Testis (tissue), 3 donors: ENCODE results near the gene ATOH8. TPM values are rescaled to one million over a fixed set of nuclear protein-coding genes. Genes with fewer than 3 reads are reported as not detected.

Experiments
- DNase-seq: peaks from one replicate; pipeline ENCODE4 v3.0.0-alpha.2; 2019
- H3K27ac ChIP-seq, 2 donors: fragments of 200-600 bp; sonication (generic); one replicate each; pipeline ENCODE4 v1.5.1; 2019
- H3K27me3 ChIP-seq: fragments of 200-600 bp; sonication (generic); one replicate; pipeline ENCODE4 v1.5.1; 2019
- H3K36me3 ChIP-seq: fragments of 200-600 bp; sonication (generic); one replicate; pipeline ENCODE4 v1.5.1; 2017; ENCODE audit warnings: low read depth; ENCODE audit errors: missing control alignments
- H3K4me1 ChIP-seq: fragments of 200-600 bp; sonication (generic); one replicate; pipeline ENCODE4 v1.5.1; 2019
- H3K4me3 ChIP-seq, 2 donors: fragments of 200-600 bp; sonication (generic); one replicate each; pipeline ENCODE4 v1.5.1; 2017 to 2019
- H3K9me3 ChIP-seq: fragments of 200-600 bp; sonication (generic); one replicate; pipeline ENCODE4 v1.5.1; 2017
- CTCF ChIP-seq, 3 experiments: fragments of 450-650 bp in 2 of 3; fragments of 200-600 bp in 1 of 3; sonication (generic) in 1 of 3; IDR thresholded peaks; one replicate each; pipeline ENCODE4 v1.5.1; 2016 to 2019; ENCODE audit warnings: antibody characterized with exemption in 3 of 3, mild to moderate bottlenecking in 2 of 3, moderate library complexity in 1 of 3
- POLR2A ChIP-seq: fragments of 450-650 bp; IDR thresholded peaks from one replicate; pipeline ENCODE4 v1.6.1; 2017; ENCODE audit warnings: antibody characterized with exemption, mild to moderate bottlenecking, moderate library complexity
- WGBS, 2 donors: methylation state at CpG; one replicate each; pipeline ENCODE4 v1.1.5; 2018; 5-methylcytosine and 5-hydroxymethylcytosine counted together
- intact Hi-C: fragments of 100-400 bp; cut with DNase I; formaldehyde crosslinking; loops from one replicate; pipeline ENCODE4 v1.15.1; 2023; ENCODE audit warnings: low total_unique reads
- polyA plus RNA-seq: library from polyadenylated mRNA; stranded (reverse); fragments of 350-450 nt; fragmentation: Illumina TruSeq; extraction: RNeasy Lipid Tissue Mini Kit (QIAGEN cat#74804); gene quantifications from one replicate; pipeline ENCODE4 v1.2.3, GENCODE V29; 2014; ENCODE audit warnings: low read depth, low replicate concordance; ENCODE audit not compliant: insufficient read depth
- total RNA-seq, 2 donors: library from RNA; depleted of rRNA; stranded (reverse); fragments of >200 nt; gene quantifications; one replicate each; pipeline ENCODE4 v1.2.3, GENCODE V29; 2016

The ATOH8 gene
- total and polyA plus RNA-seq, 3 donors from 2014 or later = 13.5 to 16.8 (median 14.2) TPM

- intact Hi-C loops = no loop called here
- TF ChIP-seq CTCF (IDR thresholded peaks at IDR 0.05) (no peak), POLR2A (no peak)
- H3K9me3 ChIP-seq = no peaks in the 10 kb centered on the region
- no peak overlapping the region for H3K4me3 ChIP-seq
- no peaks in the 10 kb centered on the region for H3K36me3 ChIP-seq
- no peak overlapping the region for H3K27ac ChIP-seq
- WGBS, 2 donors = 81 to 83% methylated on average over 15 of the region's 15 CpGs
- no peaks in the 10 kb centered on the region for H3K27me3 ChIP-seq
- H3K4me1 ChIP-seq = peaks cover 13% of the 10 kb centered on the region
- DNase-seq = no peak
These were observed 36.3 kb upstream of the ATOH8 start for GRCh38 chr2:85717308-85718008.

GRCh38 chr2:85718009-85718391 lies 35.8 kb upstream of the ATOH8 start:
- no peak for DNase-seq
- Histone ChIP-seq H3K4me3 (no peak overlapping the region), H3K36me3 (no peaks in the 10 kb centered on the region), H3K9me3 (no peaks in the 10 kb centered on the region), H3K27me3 (no peaks in the 10 kb centered on the region), H3K27ac (no peak overlapping the region), H3K4me1 (peaks cover 7% of the 10 kb centered on the region)
- WGBS, 2 donors = 93 to 96% methylated on average over 7 of the region's 7 CpGs
- TF ChIP-seq POLR2A (no peak), CTCF (IDR thresholded peaks at IDR 0.05) (no peak)
- intact Hi-C loops = no loop called here

- 77 to 93% methylated on average over 10 of the region's 10 CpGs for WGBS, 2 donors
- no peaks in the 10 kb centered on the region for H3K4me1 ChIP-seq
- H3K27me3 ChIP-seq = no peaks in the 10 kb centered on the region
- intact Hi-C loops = no loop called here
- H3K4me3 ChIP-seq = no peak overlapping the region
- H3K27ac ChIP-seq = no peak overlapping the region
- no peak for DNase-seq
- TF ChIP-seq CTCF (IDR thresholded peaks at IDR 0.05) = no peak
- TF ChIP-seq POLR2A = no peak
- no peaks in the 10 kb centered on the region for H3K9me3 ChIP-seq
- H3K36me3 ChIP-seq = no peaks in the 10 kb centered on the region
These were observed 34.8 kb upstream of the ATOH8 start for GRCh38 chr2:85718885-85719492.

- H3K27ac ChIP-seq = no peak overlapping the region
- no peak overlapping the region for H3K4me3 ChIP-seq
- H3K4me1 ChIP-seq = no peaks in the 10 kb centered on the region
- H3K36me3 ChIP-seq = no peaks in the 10 kb centered on the region
- no peaks in the 10 kb centered on the region for H3K9me3 ChIP-seq
- TF ChIP-seq POLR2A = no peak
- no peak for TF ChIP-seq CTCF (IDR thresholded peaks at IDR 0.05)
- intact Hi-C loops = no loop called here
- no peak for DNase-seq
- 91 to 97% methylated on average over 5 to 6 of the region's 6 CpGs for WGBS, 2 donors
- no peaks in the 10 kb centered on the region for H3K27me3 ChIP-seq
These were observed 34.1 kb upstream of the ATOH8 start for GRCh38 chr2:85719609-85720240.
